HG02973 (cell line): ENCODE results near the gene LDLR.
"Not testable (repeated sequence)": the region's sequence is repeated elsewhere in the genome, so short reads cannot be mapped to it uniquely, and the experiment has no call there.

ENCODE experiments used
- ATAC-seq: cut with Tn5 transposase; IDR thresholded peaks from one replicate; pipeline ENCODE4 v1.9.1; 2021; ENCODE audit warnings: moderate library complexity; ENCODE audit not compliant: unreplicated experiment

Gene LDLR

DNA sequence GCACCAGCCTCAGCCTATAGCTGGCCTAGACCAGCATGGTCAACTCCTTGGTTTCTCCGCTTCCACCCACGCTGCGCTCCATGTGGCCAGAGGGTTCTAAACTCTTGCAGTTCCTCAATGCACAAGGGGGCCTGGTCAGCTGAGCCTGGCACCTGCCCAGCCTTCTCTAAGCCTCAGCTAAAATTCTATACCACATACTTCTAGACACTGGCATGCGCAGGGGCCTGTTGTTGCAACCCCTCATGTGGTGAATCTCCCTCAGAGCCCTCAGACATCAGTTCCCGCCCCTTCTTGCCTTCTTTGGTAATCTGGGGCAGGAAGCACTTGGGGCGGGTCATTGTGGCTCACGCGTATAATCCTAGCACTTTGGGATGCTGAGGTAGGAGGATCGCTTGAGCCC is 19.7 kb upstream of the LDLR start:
- ATAC-seq = no peak

- no peak for ATAC-seq
These were observed 19.1 kb upstream of the LDLR start for GRCh38 chr19:11070123-11070522.

- no peak for ATAC-seq
These were observed 15.7 kb upstream of the LDLR start for GRCh38 chr19:11073568-11073967.

- not testable (repeated sequence) for ATAC-seq
These were observed 12.5 kb upstream of the LDLR start for GRCh38 chr19:11076792-11077191.

DNA sequence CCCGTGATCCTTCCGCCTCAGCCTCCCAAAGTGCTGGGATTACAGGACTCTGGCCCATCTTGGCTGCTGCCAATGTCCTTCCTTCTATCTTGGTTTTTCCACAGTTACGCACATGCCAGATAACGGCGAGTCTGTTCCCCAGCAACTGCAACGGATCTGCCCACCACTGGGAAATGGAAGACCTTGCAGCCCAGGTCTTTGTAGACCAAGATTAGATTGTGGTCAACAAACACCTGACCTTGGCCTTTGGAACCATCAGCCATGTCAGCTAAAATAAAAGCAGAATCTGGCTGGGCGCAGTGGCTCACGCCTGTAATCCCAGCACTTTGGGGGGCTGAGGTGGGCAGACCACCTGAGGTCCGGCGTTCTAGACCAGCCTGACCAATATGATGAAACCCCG is 10.4 kb upstream of the LDLR start:
- no peak for ATAC-seq

- ATAC-seq = no peak
These were observed 9.3 kb upstream of the LDLR start for GRCh38 chr19:11079999-11080398.

DNA sequence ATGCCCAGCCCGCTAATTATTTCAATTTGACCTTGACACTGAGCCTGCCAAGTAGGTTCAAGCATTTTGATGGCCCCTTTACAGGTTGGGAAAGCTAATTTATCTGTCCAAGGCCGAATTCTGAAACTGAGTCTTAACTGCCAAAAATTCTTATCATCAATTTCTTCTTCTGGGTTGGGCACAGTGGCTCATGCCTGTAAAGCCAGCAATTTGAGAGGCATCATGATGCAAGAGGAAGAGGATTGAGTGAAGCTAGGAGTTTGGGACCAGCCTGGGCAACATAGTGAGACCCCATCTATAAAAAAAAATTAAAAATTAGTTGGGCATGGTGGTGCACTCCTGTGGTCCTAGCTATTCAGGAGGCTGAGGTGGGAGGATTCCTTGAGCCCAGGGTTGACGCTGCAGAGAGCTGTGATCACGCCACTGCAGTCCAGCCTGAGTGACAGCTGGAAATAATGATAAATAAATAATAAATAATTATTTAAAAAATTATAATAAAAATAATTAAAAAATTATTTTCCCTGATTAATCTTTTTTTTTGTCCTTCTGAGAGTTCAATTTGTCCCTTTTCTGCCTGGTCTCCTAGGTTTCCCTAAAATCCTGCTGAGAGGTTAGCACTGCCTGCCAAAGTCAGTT is 1.3 kb upstream of the LDLR start:
- ATAC-seq = no peak

GRCh38 chr19:11088506-11089253 is 583 bp upstream of the LDLR start:
- ATAC-seq = no peak

DNA sequence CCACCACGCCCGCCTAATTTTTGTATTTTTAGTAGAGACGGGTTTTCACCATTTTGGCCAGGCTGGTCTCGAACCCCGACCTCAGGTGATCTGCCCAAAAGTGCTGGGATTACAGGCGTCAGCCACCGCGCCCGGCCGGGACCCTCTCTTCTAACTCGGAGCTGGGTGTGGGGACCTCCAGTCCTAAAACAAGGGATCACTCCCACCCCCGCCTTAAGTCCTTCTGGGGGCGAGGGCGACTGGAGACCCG is 676 bp downstream of the LDLR start:
- ATAC-seq = not testable (repeated sequence)

GRCh38 chr19:11090264-11090996 is 1.2 kb downstream of the LDLR start:
- ATAC-seq = peak; percentile 62

GRCh38 chr19:11090997-11091702 is 1.9 kb downstream of the LDLR start:
- ATAC-seq = no peak

GRCh38 chr19:11091703-11092153 is 2.5 kb downstream of the LDLR start:
- no peak for ATAC-seq

DNA sequence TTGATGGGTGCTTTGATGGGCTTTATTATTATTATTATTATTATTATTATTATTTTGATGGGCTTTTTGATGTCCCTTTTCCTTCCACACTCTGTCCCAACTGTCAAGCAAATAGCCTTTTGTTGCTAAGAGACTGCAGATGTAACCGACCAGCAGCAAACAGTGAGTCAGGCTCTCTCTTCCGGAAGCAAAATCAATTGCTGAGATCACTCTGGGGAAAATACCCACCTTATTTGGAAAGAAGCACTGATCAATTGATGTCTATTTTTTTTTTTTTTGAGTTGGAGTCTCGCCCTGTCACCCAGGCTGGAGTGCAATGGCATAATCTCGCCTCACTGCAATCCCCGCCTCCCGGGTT is 2.9 kb downstream of the LDLR start:
- no peak for ATAC-seq

DNA sequence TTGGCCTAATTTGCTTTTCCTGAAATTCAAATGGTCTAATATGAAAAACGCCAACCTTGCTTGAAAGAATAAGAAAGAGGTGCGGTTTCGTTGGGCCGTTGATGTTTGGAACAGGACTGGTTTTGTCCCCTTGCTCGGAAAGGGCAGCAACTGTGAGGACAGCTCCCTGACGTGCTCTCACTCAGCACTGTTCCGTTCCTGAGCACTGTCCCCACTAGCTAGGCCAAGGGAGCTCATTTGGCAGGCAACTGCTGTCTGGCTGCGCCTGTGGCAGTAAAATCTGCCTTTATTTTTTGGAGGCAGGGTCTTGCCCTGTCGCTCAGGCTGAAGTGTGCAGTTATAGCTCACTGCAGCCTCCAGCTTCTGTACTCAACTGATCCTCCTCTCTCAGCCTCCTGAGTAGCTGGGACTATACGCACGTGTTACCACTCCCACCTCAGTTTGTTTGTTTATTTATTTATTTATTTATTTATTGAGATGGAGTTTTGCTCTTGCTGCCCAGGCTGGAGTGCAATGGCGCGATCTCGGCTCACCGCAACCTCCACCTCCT is 4.5 kb downstream of the LDLR start:
- ATAC-seq = no peak

- ATAC-seq = no peak
These were observed 5.2 kb downstream of the LDLR start for GRCh38 chr19:11094520-11094894.

DNA sequence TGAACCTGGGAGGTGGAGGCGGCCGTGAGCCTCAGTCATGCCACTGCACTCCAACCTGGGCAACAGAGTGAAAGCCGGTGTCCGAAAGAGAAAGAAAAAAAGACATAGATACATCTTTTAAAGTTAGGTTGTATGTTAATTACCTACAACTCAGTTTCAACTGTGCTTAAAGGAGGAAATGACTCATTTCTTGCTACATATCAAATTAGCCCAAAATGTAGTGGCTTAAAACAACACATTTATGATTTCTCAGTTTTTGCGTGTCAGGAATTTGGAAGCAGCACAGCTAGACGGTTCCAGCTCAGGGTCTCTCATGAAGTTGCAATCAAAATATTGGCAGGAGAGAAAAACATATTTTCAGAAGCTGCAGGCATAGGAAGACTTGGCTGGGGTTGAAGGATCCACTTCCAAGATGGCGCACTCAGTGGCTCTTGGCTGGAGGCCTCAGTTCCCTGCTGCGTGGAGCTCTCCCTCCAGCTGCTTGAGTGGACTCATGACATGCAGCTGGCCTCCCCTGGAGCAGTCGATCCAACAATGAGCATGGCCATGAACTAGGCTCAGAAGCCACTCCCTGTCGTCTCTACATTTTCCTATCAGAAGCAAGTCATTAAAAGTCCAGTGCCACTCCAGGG is 7.1 kb downstream of the LDLR start:
- ATAC-seq = peak; percentile 37

GRCh38 chr19:11097367-11097766 is 8.1 kb downstream of the LDLR start:
- ATAC-seq = not testable (repeated sequence)

DNA sequence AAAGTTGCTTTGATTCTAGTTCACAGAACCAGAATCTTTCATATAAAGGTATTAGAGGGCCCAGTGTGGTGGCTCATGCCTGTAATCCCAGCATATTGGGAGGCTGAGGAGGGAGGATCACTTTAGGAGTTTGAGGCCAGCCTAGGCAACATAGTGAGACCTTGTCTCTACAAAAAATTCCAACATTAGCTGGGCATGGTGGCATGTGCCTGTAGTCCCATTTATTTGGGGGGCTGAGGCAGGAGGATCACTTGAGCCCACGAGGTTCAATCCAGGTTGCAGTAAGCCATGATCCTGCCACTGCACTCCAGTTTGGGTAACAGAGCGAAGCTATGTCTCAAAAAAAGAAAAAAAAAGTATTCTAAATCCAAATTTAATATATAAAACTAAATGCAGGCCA is 9.1 kb downstream of the LDLR start:
- no peak for ATAC-seq

GRCh38 chr19:11098861-11099260 is 9.6 kb downstream of the LDLR start:
- ATAC-seq = no peak

DNA sequence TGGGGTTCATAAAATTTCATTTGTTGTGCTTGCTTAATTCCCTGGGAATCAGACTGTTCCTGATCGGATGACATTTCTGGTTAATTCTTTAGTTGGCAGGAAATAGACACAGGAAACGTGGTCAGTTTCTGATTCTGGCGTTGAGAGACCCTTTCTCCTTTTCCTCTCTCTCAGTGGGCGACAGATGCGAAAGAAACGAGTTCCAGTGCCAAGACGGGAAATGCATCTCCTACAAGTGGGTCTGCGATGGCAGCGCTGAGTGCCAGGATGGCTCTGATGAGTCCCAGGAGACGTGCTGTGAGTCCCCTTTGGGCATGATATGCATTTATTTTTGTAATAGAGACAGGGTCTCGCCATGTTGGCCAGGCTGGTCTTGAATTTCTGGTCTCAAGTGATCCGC is 10.8 kb downstream of the LDLR start:
- no peak for ATAC-seq

- no peak for ATAC-seq
These were observed 11.8 kb downstream of the LDLR start for GRCh38 chr19:11101057-11101456.
